Stimulated activated naive CD4-positive, alpha-beta T cell treated with Interleukin-2 at 50 U/mL for 16 hours (primary cell): ENCODE data around the gene ATP2B2.
"Not testable (repeated sequence)": the region's sequence is repeated elsewhere in the genome, so short reads cannot be mapped to it uniquely, and the experiment has no call there.

Source experiments
- DNase-seq: peaks from one replicate; lab custom pipeline; 2025; lab: John Stamatoyannopoulos, UW

The ATP2B2 gene

GRCh38 chr3:10505050-10505790 lies at the start of gene ATP2B2:
TSS of gene ATP2B2 (minus strand) at chr3:10505586. CDS start at chr3:10449543, 56,043 bp downstream.
- no peak for DNase-seq

DNA sequence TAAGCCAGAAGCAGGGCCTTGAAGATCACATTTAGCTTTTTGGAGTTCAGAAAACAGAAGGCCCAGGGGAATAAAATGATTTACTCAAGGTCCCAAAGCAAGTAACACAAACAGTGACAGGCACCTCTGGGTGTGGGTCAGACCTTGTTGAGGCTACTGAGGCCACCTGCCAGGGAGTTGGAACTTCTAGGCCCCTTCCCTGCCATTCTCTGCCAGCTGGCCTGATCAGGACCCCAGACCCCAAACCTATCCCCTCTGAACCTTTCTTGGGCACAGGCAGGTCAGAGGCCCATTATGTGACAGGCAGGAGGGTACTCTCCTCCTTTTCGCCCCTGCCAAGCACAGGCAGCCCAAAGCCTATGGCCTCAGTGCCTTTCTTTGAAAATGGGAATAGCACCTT lies 49.4 kb upstream of the ATP2B2 start:
- DNase-seq = no peak

GRCh38 chr3:10554236-10554611 lies 48.8 kb upstream of the ATP2B2 start:
- no peak for DNase-seq

- DNase-seq = no peak
These were observed 48.3 kb upstream of the ATP2B2 start for GRCh38 chr3:10553591-10554235.

GRCh38 chr3:10552631-10552943 lies 47.2 kb upstream of the ATP2B2 start:
- no peak for DNase-seq

DNA sequence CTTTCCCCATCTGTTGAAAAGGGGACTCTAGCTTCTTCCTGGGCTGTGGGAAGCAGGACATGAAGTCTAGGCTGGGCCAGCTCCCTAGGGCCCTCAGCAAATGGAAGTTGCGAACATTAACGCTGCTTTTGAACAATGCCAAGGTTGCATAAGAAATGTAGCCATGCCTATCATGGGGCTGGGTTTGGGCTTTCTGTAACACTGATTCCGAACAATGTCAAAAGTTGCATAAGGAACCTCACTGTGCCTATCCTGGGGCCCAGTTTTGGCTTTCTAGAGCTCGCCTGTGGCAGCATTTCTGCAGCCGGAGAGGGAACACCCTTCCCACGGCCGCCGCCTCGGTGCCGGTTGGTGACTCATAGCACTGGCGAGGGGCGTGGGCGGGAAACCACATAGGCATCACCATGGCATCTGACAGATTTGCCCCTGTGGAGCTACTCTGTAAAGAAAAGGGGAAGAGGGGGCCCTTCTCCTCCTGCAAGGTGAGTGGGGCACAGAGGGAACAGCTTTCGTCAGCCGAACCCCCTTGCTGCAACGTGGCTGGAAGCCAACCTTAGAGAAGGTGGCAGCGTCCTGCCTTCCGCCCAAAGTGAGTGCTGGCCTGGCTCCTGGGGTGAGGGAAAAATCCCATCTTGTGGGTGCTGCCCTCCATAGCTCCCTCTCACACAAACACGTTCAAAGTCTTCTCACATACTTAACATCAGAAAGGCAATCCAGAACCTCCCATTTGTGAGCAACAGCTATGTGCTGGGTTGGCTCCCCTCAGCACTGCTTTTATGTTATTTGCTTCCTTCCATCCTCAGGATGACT lies 46.6 kb upstream of the ATP2B2 start:
- DNase-seq = peak; percentile 84

- no peak for DNase-seq
These were observed 45.8 kb upstream of the ATP2B2 start for GRCh38 chr3:10551139-10551538.

DNA sequence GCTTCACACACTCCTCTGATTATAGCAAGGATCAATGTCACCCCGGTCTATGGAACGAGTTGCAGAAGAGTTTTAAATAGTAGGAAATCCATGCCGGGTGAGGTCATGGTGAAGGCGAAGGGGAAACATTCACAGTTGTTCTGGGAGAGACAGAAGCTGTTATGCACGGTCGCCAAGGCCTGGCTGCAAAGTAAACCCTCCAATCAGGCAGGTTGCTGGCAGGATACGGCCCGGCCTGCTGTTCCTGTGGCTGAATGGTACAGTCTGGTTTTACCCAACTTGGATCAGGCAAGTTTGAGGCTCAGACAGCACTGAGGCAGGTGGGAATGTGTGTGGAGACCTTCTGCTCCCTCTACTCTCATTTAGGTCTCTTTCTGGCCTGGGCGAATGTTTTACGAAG lies 45.3 kb upstream of the ATP2B2 start:
- no peak for DNase-seq

DNA sequence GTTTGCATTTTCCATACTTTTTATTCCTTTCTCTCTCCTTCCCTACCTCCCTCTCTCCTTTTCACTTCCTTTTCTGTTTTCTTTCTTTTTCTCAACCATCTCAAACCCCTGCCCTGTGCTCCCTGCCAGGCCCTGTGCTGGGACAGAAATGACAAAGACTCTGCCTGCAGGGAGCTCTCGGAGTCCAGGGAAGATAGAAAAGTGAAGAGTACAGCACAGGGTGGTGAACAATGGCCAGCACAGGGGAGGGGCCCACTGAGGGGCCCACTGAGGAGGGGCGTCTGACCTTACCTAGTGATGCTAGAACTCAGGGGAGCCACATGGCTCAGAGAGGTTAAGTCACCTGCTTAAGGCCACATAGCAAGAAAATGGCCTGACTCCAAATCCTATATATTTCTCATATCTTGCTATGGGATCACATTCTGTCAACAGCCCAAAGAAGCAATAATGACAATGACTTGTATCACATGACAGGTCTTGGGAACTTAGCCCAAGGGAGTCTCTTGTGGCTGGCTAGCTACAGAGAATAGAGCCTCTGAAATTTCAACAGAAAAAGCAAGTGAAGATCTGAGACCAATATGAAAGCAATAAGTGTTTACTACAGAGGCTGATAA lies 44.3 kb upstream of the ATP2B2 start:
- no peak for DNase-seq

DNA sequence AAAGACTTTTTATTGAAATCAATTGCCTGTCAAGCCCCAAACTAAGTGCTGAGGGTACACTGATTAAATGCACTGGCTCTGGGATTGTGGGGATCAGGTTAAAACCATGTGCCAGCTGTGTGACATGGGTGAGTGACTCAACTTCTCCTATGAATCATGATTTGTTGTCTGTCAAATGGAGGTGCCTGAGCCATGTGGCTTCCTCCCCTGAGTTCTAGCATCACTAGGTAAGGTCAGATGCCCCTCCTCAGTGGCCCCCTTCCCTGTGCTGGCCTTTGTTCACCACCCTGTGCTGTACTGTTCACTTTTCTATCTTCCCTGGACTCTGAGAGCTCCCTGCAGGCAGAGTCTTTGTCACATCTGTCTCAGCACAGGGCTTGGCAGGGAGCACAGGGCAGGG lies 43.6 kb upstream of the ATP2B2 start:
- DNase-seq = peak; percentile 8

- no peak for DNase-seq
These were observed 42.7 kb upstream of the ATP2B2 start for GRCh38 chr3:10547841-10548783.

DNA sequence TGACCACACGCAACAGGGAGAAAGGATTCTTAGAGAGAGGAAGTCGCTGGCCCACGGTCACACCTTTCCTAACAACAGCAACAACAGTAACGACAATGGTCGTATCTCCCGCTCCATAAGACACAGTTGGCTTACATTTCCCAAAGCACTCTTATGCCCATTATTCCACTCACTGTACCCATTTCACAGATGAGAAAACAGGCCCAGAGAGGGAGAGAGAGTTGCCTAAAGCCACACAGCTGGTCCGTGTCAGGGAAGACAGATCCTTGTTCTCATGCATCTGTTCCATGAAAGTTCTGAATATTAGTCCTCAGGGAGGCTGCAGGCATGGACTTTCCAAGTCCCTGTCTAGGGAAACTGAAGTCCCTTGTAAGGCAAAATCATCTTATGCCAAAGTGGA lies 42.0 kb upstream of the ATP2B2 start:
- no peak for DNase-seq

GRCh38 chr3:10546820-10547263 lies 41.5 kb upstream of the ATP2B2 start:
- no peak for DNase-seq

DNA sequence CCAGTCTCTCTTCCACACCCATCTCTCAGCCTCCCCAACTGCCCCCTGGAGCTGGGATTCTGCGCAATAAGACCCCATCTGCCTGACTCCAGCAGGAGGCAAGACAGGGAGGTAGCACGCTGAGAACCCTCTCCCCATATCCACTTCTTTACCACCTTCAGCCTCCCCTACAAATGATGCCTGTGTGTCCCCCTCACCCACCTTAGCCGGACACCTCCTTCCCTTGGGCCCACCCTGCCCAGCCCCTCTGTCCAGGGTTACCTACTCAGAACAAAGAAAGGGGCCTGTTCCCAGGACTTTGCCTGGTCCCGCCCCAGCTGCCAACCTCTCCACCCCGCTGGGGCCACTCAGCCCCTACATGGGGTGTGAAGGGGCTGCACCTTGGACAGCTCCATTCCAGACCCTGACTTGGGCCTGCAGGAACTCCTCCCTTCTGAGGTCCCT lies 40.8 kb upstream of the ATP2B2 start:
- DNase-seq = no peak

DNA sequence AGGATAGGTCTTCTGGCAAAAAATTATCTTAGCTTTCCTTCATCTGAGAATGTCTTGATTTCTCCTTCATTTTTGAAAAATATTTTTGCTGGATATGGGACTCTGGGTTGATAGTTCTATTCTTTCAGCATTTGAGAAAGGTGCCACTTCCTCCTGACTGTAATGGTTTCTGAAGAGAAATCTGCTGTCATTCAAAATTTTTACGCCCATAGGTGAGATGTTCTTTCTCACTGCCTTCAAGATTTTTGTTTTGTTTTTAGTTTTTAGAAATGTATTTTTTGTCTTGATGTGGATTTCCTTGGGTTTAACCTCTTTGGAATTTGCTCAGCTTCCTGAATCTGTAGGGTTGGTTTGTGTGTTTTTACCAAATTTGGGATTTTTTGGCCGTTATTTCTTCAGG lies 37.1 kb upstream of the ATP2B2 start:
- no peak for DNase-seq

GRCh38 chr3:10540347-10540746 lies 35.0 kb upstream of the ATP2B2 start:
- DNase-seq = not testable (repeated sequence)

DNA sequence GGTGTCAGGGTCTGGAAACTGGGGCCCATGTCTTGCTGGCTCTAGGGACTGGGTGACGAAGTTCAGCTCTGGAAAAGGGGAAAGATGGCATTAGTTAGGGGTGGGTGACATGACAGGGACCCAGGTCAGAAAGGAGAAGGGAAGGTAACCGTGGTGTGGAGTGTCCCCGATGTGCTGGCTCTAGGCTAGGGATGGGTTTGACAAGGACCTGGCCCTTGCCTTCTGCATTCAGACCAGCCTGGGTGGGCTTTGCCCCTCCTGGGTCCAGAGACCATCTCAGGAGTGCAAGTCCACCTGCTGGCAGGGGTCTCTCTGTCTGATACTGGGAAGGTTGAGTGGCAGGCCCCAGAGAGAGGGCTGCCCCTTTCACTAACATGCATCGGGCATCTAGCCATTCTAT lies 28.7 kb upstream of the ATP2B2 start:
- no peak for DNase-seq

GRCh38 chr3:10533737-10534023 lies 28.3 kb upstream of the ATP2B2 start:
- no peak for DNase-seq

DNA sequence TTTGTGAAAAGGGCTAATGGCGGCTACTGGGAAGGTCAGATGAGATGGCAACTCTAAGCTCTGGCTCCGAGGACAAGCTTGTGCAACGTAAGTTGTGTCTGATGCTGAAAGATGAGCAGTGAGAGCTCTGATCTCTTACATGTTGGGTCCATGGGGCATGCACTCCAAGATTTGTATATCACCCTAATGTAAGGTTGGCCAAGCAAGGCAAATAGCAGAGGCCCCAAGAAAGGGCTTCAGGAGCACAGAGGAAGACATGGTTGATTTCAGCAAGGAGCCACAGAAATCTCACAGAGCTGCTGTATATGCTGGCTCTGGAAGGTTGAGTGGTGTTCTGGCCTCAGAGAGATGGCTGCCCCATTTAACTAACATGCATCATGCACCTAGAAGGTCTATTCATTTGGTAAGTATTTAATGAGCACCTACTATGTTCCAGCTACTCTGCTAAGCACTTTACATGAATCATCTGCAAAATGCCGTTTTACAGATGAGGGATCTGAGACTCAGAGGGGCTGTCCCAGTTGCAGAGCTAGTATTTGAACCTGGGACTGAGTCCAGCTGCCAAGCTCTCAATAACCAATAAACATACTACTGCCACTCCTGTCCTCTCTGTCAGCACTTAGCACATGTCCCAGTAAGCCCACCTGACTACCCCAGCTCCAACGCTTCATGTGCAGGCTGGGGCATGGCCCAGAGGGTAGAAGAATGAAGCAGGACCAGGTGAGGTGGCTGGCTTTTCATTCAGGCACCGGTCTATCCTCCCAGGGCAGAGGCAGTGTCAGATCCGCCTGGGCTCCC lies 27.8 kb upstream of the ATP2B2 start:
- DNase-seq = no peak

- no peak for DNase-seq
These were observed 25.6 kb upstream of the ATP2B2 start for GRCh38 chr3:10531031-10531430.

- DNase-seq = no peak
These were observed 24.9 kb upstream of the ATP2B2 start for GRCh38 chr3:10530241-10530640.
